CD4-positive, alpha-beta T cell treated with Interleukin-17A for 4 hours (primary cell): ENCODE measurements around the gene HMGA1.
"Not testable (repeated sequence)": the region's sequence is repeated elsewhere in the genome, so short reads cannot be mapped to it uniquely, and the experiment has no call there.

ENCODE experiments used
- DNase-seq: peaks from one replicate; pipeline ENCODE4 v3.0.0-alpha.2; 2020; ENCODE audit warnings: mixed read lengths

Gene HMGA1

GRCh38 chr6:34269132-34269531 lies 32.5 kb downstream of the HMGA1 start:
- not testable (repeated sequence) for DNase-seq

GRCh38 chr6:34269658-34270341 lies 33.1 kb downstream of the HMGA1 start:
- DNase-seq = not testable (repeated sequence)

GRCh38 chr6:34272013-34272926 lies 35.6 kb downstream of the HMGA1 start:
- no peak for DNase-seq

GRCh38 chr6:34273242-34273805 lies 36.7 kb downstream of the HMGA1 start:
- no peak for DNase-seq

- DNase-seq = no peak
These were observed 37.5 kb downstream of the HMGA1 start for GRCh38 chr6:34274129-34274528.

GRCh38 chr6:34275128-34275804 lies 38.6 kb downstream of the HMGA1 start:
- no peak for DNase-seq

- DNase-seq = no peak
These were observed 39.5 kb downstream of the HMGA1 start for GRCh38 chr6:34276191-34276590.

GRCh38 chr6:34276881-34277762 lies 40.4 kb downstream of the HMGA1 start:
- DNase-seq = no peak

GRCh38 chr6:34277763-34278112 lies 41.1 kb downstream of the HMGA1 start:
- DNase-seq = no peak

GRCh38 chr6:34278833-34279232 lies 42.2 kb downstream of the HMGA1 start:
- no peak for DNase-seq

GRCh38 chr6:34280216-34280615 lies 43.5 kb downstream of the HMGA1 start:
- no peak for DNase-seq

GRCh38 chr6:34281702-34282334 lies 45.1 kb downstream of the HMGA1 start:
- DNase-seq = no peak

- peak; percentile 9 for DNase-seq
These were observed 48.1 kb downstream of the HMGA1 start for GRCh38 chr6:34284563-34285447.

GRCh38 chr6:34285448-34286164 lies 48.9 kb downstream of the HMGA1 start:
- DNase-seq = no peak

- no peak for DNase-seq
These were observed 51.9 kb downstream of the HMGA1 start for GRCh38 chr6:34288581-34288980.

- DNase-seq = no peak
These were observed 52.5 kb downstream of the HMGA1 start for GRCh38 chr6:34289137-34289536.

- DNase-seq = no peak
These were observed 56.3 kb downstream of the HMGA1 start for GRCh38 chr6:34292954-34293353.

- DNase-seq = no peak
These were observed 59.0 kb downstream of the HMGA1 start for GRCh38 chr6:34295721-34296120.
